Measurements from ENCODE around the gene CACNA2D3. TPM values are rescaled to one million over a fixed set of nuclear protein-coding genes. Genes with fewer than 3 reads are reported as not detected.

Gene CACNA2D3
- total and polyA plus RNA-seq, 12 donors, result 0.51 to 43.5 (median 19.3) TPM

GRCh38 chr3:54744291-54744690, 621.9 kb downstream of the CACNA2D3 start:
- Histone ChIP-seq H3K4me3 (no peak overlapping the region), H3K4me1 (no peaks in the 10 kb centered on the region), H3K27ac (no peak overlapping the region), H3K9me3 (no peaks in the 10 kb centered on the region), H3K36me3 (no peaks in the 10 kb centered on the region), H3K27me3 (no peaks in the 10 kb centered on the region)
- WGBS, 2 donors, result 92 to 100% methylated on average over 1 of the region's 1 CpG
- intact Hi-C loops (cut with DNase I), result no loop called here
- DNase-seq (no peak), ATAC-seq (no peak)
- TF ChIP-seq CTCF (IDR thresholded peaks at IDR 0.05), result no peak

- H3K36me3 ChIP-seq, result no peaks in the 10 kb centered on the region
- no peaks in the 10 kb centered on the region for H3K27me3 ChIP-seq
- no peaks in the 10 kb centered on the region for H3K4me1 ChIP-seq
- no peak overlapping the region for H3K27ac ChIP-seq
- no peak overlapping the region for H3K4me3 ChIP-seq
- WGBS, 2 donors, result 76% methylated on average over 4 of the region's 4 CpGs
- ATAC-seq (no peak), DNase-seq (no peak)
- TF ChIP-seq CTCF (IDR thresholded peaks at IDR 0.05), result no peak
- no peaks in the 10 kb centered on the region for H3K9me3 ChIP-seq
- intact Hi-C loops (cut with DNase I), result no loop called here
Observed at GRCh38 chr3:54745843-54746242, 623.5 kb downstream of the CACNA2D3 start.

- DNase-seq, result no peak
- no peaks in the 10 kb centered on the region for H3K4me1 ChIP-seq
- TF ChIP-seq CTCF (IDR thresholded peaks at IDR 0.05), result no peak
- no peaks in the 10 kb centered on the region for H3K36me3 ChIP-seq
- no peak overlapping the region for H3K4me3 ChIP-seq
- H3K9me3 ChIP-seq, result no peaks in the 10 kb centered on the region
- H3K27me3 ChIP-seq, result no peaks in the 10 kb centered on the region
- intact Hi-C loops (cut with DNase I), result no loop called here
- no peak for ATAC-seq
- WGBS, 2 donors, result 53 to 73% methylated on average over 1 of the region's 1 CpG
- H3K27ac ChIP-seq, result no peak overlapping the region
Observed at GRCh38 chr3:54746722-54747121, 624.4 kb downstream of the CACNA2D3 start.

- Histone ChIP-seq H3K36me3 (no peaks in the 10 kb centered on the region), H3K27ac (no peak overlapping the region), H3K9me3 (no peaks in the 10 kb centered on the region), H3K4me3 (no peak overlapping the region), H3K27me3 (no peaks in the 10 kb centered on the region), H3K4me1 (no peaks in the 10 kb centered on the region)
- intact Hi-C loops (cut with DNase I), result no loop called here
- DNase-seq, result no peak
- no peak for ATAC-seq
- TF ChIP-seq CTCF (IDR thresholded peaks at IDR 0.05), result no peak
Observed at GRCh38 chr3:54755756-54756155, 633.4 kb downstream of the CACNA2D3 start.

- Histone ChIP-seq H3K36me3 (no peaks in the 10 kb centered on the region), H3K4me3 (no peak overlapping the region), H3K9me3 (no peaks in the 10 kb centered on the region), H3K27ac (no peak overlapping the region), H3K27me3 (no peaks in the 10 kb centered on the region), H3K4me1 (no peaks in the 10 kb centered on the region)
- DNase-seq (no peak), ATAC-seq (no peak)
- intact Hi-C loops (cut with DNase I), result no loop called here
- TF ChIP-seq CTCF (IDR thresholded peaks at IDR 0.05), result no peak
- WGBS, 2 donors, result 76 to 80% methylated on average over 7 of the region's 7 CpGs
Observed at GRCh38 chr3:54756330-54756731, 634.0 kb downstream of the CACNA2D3 start.
